Skin of body (tissue), 2 donors: ENCODE data around the gene UBR4. TPM values are rescaled to one million over a fixed set of nuclear protein-coding genes. Genes with fewer than 3 reads are reported as not detected.
A peak's percentile ranks its signal among the peaks of the same experiment; 100 is the strongest.
"Not testable (repeated sequence)": the region's sequence is repeated elsewhere in the genome, so short reads cannot be mapped to it uniquely, and the experiment has no call there.

Experiments
- DNase-seq: peaks from one replicate; lab custom pipeline; 2025; lab: John Stamatoyannopoulos, UW
- total RNA-seq: library from RNA; depleted of rRNA; stranded (reverse); fragments of >200 nt; gene quantifications from one replicate; pipeline ENCODE4 v1.2.3, GENCODE V29; 2014

UBR4 gene
- 93.4 TPM for total RNA-seq

DNA sequence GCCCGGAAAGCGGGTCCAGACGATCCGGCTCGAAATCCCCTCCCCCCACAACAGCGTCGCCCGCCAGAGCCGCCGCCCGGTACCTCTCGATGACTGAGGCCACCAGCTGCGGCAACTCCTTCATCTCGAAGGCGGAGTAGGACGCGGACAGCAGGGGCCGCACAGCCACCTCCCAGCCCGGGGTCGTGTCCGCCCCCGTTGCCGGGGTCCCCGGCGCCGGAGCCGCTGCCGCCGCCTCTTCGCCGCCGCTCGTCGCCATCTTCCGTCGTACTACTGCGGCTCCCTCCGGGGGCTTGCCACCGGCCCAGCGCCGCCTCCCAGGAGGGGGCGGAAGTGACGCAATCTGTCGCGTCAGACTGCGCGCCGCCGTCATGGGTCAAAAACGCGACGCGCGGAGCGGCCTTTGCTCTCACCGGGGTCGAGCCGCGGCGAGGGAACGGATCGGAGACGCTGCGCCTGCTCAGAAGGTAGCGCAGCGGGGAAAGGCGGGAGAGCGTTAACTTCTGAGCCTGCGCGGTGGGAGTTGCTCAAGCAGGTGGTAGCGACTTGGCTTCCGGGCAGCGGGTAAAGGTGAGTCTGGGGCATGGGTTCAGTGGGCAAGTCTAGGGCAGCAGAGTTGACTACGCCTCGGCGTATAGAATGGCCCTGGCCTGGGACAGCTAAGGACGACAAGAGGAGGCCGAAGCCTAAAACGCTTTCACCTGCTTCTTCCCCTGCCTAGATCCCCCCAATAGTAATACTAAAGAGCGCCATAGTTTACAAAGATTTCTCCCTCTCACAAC is at the start of gene UBR4:
Gene UBR4 (minus strand): TSS at position 277 of the 782 bp plus-strand sequence. CDS start 18 bp downstream, at position 259.
- peak; percentile 90 for DNase-seq

DNA sequence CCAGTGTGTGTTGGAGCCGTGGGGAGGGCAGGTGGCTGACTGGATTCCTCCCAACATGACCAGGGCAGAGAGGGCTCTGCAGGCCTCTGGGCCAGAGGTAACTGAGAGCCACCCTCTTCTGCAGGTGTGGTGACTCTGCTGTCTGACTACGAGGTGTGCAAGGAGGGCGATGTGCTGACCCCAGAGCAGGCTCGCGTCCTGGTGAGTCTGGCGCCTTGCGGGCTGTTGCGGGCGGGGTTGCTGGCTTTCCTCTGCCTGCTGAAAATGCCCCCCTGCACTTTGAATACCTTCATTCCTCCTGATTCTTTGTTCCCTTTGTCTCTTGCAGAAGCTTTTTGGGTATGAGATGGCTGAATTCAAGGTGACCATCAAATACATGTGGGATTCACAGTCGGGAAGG is 48.3 kb upstream of the UBR4 start:
- no peak for DNase-seq

DNA sequence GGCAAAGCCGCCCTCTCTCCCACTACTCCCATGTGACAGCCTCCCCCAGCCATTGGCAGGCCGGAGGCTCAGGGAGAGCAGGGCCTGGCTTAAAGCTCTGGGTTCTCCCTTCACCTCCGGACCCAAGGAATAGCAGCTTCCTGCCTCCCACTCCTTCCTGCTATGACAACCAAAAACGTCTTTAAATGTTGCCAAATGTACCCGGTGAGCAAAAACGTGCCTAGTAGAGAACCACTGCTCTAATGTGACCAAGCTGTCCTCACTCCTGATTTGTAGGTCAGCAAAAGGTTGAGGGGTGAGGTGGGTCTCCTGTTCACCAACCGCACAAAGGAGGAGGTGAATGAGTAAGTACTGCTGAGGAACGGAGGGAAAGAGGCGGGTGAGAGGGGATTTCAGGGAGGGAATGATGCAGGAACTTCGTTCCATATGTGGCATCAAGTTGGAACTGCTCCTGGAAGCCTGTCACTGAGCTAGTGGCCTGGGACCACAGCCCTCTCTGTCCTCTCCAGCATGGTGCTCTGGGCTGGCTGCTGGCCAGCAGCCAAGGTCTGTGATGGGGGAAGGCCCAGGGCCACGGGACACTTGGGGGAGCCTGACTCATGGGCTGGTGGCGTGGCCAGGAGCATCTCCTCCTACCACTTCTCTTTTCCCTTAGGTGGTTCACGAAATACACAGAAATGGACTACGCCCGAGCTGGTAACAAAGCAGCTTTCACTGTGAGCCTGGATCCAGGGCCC is 47.3 kb upstream of the UBR4 start:
- no peak for DNase-seq

- not testable (repeated sequence) for DNase-seq
These were observed 46.2 kb upstream of the UBR4 start for GRCh38 chr1:19256301-19256700.

DNA sequence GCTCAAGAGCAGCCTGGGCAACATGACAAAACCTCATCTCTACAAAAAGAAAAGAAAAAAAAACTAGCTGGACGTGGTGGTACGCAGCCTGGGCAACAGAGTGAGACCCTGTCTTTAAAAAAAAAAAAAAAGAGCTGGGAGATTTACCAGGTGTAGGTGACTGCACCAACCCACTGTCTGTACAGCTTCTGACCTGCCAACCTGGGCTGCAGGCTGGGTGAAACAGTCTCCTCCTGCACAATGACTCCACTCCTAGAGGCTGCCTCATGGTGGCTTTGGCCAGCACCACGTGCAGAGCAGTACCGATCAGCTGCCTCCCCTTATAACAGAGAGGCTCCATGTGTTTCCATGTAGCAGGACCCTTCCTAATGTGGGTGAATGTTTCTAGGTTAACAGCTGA is 45.2 kb upstream of the UBR4 start:
- no peak for DNase-seq

- no peak for DNase-seq
These were observed 44.4 kb upstream of the UBR4 start for GRCh38 chr1:19254416-19254815.

GRCh38 chr1:19251305-19252196 is 41.5 kb upstream of the UBR4 start, which contains the start of the genes EMC1 and MRTO4:
Gene EMC1, minus strand, starts transcription at chr1:19251524. Its CDS starts 15 bp downstream, at chr1:19251509.
Gene MRTO4, plus strand, starts transcription at chr1:19251805. Its CDS starts 31 bp downstream, at chr1:19251836.
- peak; percentile 63 for DNase-seq

- no peak for DNase-seq
These were observed 40.7 kb upstream of the UBR4 start for GRCh38 chr1:19250629-19251304.

- DNase-seq, result peak; percentile 66
These were observed 30.8 kb upstream of the UBR4 start for GRCh38 chr1:19240673-19241538.

- DNase-seq, result no peak
These were observed 29.8 kb upstream of the UBR4 start for GRCh38 chr1:19239876-19240275.

- no peak for DNase-seq
These were observed 24.2 kb upstream of the UBR4 start for GRCh38 chr1:19234224-19234623.

GRCh38 chr1:19232524-19232846 is 22.4 kb upstream of the UBR4 start:
- DNase-seq, result no peak

GRCh38 chr1:19231736-19232523 is 21.9 kb upstream of the UBR4 start:
- DNase-seq, result not testable (repeated sequence)

GRCh38 chr1:19229828-19230325 is 19.8 kb upstream of the UBR4 start:
- no peak for DNase-seq

DNA sequence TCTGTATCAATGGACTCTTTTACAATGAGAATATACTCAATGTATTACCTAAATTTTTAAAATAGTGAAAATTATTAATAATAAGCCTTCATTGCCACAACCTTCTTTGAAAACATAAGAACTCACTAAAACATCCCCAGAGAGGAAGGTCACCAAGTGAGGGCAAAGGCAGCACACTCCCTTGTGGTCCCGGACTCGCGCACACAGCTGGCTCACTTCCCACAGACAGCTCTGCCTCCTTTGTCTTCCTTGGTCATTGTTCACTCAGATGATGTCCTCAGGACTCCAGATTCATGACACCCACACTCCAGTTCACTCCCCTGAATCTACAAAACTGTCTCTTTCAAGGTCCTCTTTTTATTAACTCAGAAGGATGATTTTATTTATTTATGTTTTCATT is 19.2 kb upstream of the UBR4 start:
- DNase-seq, result no peak

DNA sequence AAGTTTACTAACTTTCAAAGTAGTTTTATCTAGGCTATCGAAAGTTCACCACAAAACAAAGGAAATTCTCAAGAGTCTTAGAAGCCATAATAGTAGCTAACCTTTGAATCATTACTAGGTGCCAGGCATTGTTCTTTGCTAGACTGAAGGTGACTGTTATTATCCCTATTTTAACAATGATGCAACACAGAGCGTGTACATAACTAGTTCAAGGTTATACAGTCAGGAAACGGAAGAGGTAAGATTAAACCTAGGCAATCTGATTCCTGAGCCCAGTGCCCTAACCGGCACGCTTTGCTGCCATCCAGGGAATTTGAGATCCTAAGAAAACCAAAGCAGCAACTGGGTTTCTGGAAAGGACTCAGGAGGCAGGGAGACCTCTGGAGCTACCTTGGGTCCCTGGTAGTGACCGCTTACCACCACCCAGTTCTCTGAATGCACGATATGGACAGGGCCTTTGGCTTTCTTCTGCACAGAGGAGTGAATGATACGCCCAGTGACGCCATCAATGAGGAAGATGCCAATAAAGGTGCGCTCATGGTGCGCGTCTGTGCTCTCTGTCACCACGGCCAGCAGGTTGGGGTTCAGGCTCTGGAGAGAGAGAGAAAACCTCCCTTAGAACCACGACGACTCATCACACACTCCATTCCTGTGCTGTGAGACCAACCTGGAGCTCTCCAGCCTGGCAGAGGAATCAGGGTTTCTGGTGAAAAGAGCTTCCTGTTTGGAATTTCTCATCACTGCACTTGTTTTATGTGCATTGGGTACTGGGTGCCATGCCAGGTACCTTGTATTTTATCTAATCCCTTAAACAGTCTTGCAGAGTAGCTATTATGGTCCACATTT is 13.1 kb upstream of the UBR4 start:
- DNase-seq, result no peak

DNA sequence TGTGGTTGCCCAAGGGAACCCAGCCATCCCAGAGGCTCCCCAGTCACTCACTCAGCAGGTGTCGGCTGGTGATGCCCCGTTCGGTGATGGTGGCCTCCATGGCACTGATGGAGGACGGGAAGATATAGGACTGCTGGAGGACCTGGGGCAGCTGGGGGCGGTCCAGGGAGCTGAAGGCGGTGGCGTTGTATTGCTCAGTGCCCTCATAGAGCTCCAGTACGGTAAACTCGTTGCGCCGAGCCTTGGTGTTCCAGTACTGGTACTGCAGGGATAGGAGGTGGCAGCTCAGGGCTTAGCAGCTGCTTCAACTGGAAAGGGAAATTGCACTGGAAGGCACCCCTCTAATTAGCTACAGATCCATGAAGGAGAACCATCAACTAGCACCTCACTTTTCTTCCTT is 12.5 kb upstream of the UBR4 start:
- DNase-seq, result no peak

DNA sequence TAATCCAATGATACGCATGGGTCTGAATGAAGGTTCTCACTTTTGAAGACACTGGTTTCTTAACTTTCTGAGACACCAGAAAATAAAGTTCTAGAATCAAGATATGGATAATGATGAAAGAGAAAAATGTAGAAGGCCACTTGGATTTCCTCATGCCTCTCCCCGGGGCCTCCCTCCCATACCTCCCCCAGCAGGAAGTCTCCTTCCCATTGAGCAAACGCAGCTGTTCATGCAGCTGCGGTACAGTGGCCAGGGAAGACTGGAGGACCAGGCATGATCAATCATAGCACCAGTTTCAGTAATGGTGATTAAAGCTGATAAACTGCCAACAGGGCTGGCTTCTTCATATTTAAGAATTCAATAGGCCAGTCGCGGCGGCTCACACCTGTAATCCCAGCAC is 10.9 kb upstream of the UBR4 start:
- no peak for DNase-seq
